Epithelial cell of esophagus (primary cell): ENCODE results near the gene SHTN1.

Experiments used
- DNase-seq: peaks from one replicate; pipeline ENCODE4 v3.0.0; 2010; ENCODE audit warnings: low read depth
- H3K4me3 ChIP-seq: 2 replicates; pipeline ENCODE4 v1.5.1; 2011; ENCODE audit warnings: mild to moderate bottlenecking, low read length, control low read depth
- CTCF ChIP-seq: IDR thresholded peaks from 2 replicates; pipeline ENCODE4 v1.5.1; 2011; ENCODE audit warnings: low read depth, mild to moderate bottlenecking, low read length, control low read depth, inconsistent platforms; ENCODE audit not compliant: insufficient read depth; ENCODE audit errors: missing control alignments

Gene SHTN1

GRCh38 chr10:116845823-116846222 is 159.2 kb downstream of the SHTN1 start:
- H3K4me3 ChIP-seq, result no peak overlapping the region
- no peak for DNase-seq
- TF ChIP-seq CTCF, result no peak

- no peak for TF ChIP-seq CTCF
- H3K4me3 ChIP-seq, result no peak overlapping the region
- no peak for DNase-seq
These were observed 164.5 kb downstream of the SHTN1 start for GRCh38 chr10:116840389-116841075.

GRCh38 chr10:116838143-116838725 is 166.8 kb downstream of the SHTN1 start:
- TF ChIP-seq CTCF, result no peak
- DNase-seq, result no peak

GRCh38 chr10:116836902-116837523 is 168.0 kb downstream of the SHTN1 start:
- DNase-seq, result no peak
- no peak overlapping the region for H3K4me3 ChIP-seq
- no peak for TF ChIP-seq CTCF

More at GRCh38 chr10:116838143-116838725, 166.8 kb downstream of the SHTN1 start:
- no peak overlapping the region for H3K4me3 ChIP-seq

GRCh38 chr10:116836083-116836482 is 168.9 kb downstream of the SHTN1 start:
- no peak overlapping the region for H3K4me3 ChIP-seq
- TF ChIP-seq CTCF, result no peak
- DNase-seq, result no peak

GRCh38 chr10:116835658-116836057 is 169.3 kb downstream of the SHTN1 start:
- H3K4me3 ChIP-seq, result no peak overlapping the region
- no peak for DNase-seq
- no peak for TF ChIP-seq CTCF
